GM18526 (cell line): ENCODE results near the gene KCNMA1.

Experiments
- POLR2A ChIP-seq: IDR thresholded peaks from 3 replicates; pipeline ENCODE4 v1.6.1; 2011; ENCODE audit not compliant: insufficient read length; ENCODE audit errors: extremely low read depth

Gene KCNMA1

DNA sequence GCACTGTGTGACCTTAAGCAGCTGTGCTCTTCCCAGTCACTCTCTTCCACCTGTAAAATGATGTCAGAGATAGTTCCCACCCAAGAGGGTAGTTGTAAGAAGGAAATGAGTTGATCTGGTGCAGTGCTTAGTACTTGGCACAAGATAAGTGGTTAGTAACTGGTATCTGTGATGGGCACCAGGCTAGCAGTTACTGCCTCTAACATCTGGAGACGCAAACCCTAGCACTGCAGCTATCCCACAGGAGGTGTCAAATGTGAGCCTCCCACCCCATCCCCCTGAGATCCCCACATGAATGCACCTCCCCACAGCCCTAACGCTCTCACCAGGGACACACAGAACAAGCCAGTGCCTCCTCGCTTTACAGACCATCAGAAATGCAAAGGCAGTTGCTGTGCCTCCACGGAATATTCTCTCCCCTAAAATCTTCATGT is 72.0 kb downstream of the KCNMA1 start:
- TF ChIP-seq POLR2A = no peak

DNA sequence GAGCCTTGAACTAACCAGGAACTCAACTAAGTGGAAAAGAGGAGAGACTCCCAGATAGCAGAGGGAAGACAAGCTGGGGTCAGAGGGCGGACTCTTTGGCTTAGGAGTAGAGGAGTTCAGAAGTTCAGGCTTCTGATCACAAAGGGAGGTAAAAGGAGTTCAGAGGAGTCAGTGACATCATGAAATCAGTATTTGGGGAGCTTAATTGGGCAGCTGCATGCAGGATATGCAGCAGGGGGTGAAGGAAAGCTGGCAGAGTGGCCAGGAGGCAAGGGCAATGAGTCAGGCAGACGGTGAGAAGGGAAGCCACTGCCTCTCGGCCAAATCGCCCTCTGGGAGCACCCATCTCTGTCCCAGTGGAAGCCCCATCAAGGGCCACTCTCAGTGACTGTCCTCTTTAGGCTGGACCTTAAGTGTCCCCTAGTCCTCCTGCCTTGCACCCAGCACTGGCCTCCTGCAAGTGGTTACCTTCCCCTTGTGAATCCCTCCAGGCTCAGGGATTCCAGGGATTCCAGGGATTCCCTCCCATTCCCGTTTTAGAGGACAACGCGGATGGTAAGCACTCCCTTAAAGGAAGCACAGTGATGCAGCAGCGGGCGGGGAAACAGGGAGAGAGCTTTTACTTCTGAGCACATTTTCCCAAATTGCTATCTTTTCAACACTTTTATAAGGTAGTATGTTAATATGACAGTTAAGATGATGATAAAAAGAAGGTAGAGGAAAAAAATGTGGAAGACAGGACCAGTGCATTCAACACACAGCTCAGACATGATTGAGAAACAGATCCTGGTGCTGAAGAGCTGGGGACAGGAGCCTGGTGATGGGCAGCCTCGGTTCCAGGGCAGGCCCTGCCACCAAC is 72.6 kb downstream of the KCNMA1 start:
- TF ChIP-seq POLR2A = no peak

DNA sequence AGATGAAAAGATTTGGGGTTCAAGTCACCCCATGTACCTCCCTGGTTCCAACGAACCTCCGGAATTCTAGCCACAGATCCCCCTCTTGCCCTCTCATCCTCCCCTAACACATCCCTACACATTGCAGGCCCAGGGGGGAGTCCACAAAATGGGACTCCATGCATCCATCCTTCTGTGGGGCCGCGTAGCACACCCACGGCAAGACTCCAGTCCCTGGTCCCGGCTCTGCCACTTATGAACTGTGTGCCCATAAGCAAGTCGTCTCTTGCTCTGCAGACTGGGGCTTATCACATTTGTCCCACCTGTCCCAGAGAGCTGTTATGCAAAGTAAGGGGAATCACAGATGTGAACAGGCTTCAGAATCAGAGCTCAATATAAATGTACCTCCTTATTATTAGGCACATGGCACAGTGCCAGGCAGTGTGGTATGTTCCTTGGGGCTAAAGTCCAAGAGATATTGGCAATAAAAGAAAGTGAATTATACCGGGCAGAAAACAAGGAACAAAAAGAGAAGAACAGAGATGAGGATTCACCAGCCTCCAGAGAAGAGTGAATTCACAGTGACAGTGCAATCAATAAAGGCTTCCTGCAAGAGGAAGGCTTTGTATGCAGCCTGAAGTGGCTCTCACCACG is 73.9 kb downstream of the KCNMA1 start:
- no peak for TF ChIP-seq POLR2A

DNA sequence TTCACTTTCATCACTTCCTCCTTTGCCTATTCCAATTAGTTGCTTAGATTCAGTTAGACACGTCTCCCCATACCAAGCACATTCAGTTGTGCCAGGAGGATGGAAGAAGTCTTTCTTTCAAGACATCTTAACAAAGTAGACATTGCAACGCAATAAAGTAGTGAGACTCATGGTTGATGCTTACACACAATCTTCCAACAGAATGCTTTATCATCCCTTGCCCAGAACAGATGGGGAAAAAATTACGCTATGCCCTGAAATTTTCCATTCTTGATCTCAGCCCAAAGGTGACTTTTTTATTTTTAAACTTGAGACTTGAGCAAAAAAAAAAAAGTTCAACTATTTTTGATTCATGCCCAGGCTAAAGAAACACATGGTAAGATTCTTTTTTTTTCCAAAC is 74.9 kb downstream of the KCNMA1 start:
- no peak for TF ChIP-seq POLR2A

DNA sequence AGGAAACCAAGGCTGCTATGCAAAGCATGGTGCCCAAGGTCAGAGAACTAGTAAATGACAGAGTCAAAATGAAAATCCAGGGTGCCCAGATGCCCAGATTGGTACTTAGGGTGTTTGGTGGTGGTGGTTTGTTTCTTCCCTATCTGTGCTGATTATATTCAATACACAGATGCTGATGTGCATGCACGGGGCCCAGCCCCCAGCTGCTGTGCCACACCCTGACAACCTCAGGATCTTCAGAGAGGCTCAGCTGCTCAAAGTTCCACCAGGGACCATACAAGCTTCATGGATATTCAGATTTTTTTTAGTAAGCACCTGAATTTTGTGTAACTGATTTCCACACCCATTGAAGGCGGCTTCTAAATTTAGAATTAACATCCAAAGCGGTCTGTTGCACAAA is 75.6 kb downstream of the KCNMA1 start:
- no peak for TF ChIP-seq POLR2A

DNA sequence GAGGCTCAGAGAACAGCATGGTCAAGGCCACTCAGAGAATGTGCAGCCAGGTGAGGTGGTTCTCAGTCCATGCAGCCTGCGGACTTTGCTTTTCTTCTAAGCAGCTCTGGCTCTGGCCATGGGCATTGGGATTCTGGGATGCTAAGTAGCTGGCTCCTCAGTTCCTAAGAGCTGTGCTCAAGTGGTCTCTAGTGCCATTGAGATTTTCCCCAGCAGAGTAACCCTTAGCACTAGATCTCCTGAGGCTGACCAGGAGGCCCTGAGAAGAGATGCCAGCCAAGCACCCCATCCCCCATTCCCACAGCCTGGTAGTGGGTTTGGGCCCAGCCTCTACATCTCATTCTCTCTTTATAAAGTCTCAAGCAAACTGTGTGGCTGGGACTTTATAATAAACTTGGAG is 77.1 kb downstream of the KCNMA1 start:
- no peak for TF ChIP-seq POLR2A

DNA sequence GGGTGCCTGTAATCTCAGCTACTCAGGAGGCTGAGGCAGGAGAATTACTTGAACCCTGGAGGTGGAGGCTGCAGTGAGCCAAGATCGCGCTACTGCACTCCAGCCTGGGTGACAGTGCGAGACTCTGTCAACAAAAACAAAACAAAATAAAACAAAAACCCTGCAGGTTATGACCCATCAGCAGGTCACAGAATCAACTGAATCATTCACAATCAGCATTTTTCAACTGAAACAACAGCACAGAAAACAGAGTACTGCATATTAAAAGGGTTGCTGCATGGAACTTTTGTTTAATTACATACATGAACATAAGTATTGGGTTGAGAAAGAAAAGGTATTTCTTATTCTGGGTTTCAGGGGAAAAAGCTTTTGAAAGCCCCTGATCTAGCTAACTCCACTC is 77.6 kb downstream of the KCNMA1 start:
- TF ChIP-seq POLR2A = no peak

DNA sequence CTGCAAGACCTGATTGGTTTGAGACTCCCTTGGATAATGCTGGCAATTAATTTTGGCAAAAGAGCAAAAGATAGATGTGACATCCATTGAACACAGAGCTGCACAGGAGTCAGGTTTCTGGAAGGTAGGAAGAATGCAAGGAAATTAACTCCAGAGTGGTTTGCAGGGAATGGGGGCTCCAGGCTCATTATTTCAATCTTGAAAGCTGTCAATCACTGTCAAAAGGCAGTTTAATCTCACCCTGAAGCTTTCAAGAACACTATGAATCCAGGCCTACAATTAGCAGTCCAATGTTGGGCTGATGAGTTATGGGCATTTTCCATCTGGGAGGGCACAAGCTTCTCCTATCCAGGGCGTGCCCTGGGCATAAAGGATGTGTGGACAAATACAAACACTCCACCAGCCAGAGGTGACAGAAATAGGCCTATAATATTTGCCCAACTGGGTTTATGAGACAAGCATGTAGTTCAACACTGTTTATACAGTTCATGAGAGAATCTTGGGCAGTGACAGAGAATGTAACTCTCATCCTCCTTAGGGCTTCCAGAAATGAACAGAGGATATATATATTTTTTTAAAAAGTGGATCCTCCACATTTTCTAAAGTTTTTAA is 80.5 kb downstream of the KCNMA1 start:
- no peak for TF ChIP-seq POLR2A

DNA sequence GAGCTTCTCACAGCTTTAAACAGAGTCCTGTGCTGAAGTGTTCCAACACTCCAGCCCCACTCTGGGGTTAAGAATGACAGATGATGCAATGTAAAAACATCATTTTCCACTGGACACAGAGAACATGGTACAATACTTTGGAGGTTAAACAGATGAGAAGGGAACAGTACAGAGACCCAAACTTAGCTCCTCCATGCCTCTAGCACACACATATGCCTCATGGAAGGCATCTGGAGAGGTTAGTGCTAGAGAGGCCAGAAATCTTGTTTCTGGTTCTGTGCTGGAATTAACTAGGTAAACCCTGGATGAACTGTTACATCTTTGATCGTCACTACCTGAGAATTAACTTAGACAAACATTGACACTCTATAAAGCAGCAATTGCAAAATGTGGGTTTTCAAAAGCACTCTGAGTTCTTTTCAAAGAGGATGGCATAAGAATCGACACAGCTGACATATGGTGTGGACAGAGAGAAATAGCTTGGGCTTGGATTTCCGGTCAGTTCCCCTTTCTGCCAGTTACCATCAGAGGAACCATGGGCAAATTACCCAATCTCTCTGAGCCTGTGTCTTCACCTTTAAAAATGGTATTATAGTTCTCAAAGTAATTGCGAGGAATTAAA is 81.9 kb downstream of the KCNMA1 start:
- no peak for TF ChIP-seq POLR2A

DNA sequence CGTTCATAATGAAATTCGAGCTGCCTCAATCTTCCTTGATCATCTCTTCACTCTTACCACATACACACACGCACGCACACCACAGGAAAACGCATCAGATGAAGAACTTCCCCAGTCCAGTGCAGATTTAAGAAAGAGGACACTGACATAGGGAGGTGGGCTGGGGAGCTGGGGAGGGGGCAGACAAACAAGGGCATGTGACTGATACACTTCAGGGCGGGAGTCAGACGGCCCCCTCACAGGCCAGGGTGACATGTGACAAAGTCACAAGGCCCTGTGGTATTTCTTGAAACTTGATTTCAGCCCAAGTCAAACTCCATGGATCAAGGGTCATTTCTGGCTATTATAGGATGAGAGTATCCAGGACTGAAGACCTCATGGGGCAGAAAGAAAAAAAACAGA is 82.6 kb downstream of the KCNMA1 start:
- TF ChIP-seq POLR2A = no peak

DNA sequence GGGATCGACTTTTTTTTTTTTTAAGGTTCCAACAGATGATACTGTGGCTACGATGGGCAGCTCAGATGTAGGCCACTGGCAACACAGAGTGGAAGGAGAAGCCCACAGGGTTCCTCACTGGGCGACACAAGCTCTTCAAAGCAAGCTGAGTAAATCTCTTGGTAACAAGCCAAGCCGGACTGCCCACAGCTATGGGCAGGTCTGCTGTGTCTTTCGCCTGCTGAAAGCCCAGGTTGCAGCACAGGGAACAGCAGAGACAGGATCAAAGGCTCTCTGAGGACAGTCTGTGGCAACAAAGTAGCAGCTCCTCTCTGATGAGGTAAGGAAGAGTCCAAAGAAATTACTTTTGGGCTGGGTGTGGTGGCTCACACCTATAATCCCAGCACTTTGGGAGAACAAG is 83.6 kb downstream of the KCNMA1 start:
- TF ChIP-seq POLR2A = no peak

DNA sequence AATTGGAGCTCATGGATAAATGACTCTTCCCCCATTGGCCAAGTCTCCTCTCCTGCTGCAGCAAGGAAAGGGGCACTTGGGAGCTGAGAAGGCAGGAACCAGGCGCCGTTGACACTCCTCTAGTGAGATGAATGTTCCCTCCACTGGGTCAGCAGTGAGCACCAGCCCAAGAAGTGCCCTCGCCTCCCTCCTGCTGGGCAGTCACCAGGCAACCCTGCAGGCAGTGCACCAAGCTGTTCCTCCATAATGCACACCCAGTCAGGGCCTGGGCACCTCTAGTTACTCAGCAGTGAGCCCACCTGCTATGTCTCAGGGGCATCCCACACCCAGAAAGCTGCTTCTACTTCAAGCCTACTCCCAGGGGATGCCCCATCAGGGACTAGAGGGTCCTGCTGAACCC is 84.3 kb downstream of the KCNMA1 start:
- TF ChIP-seq POLR2A = no peak

DNA sequence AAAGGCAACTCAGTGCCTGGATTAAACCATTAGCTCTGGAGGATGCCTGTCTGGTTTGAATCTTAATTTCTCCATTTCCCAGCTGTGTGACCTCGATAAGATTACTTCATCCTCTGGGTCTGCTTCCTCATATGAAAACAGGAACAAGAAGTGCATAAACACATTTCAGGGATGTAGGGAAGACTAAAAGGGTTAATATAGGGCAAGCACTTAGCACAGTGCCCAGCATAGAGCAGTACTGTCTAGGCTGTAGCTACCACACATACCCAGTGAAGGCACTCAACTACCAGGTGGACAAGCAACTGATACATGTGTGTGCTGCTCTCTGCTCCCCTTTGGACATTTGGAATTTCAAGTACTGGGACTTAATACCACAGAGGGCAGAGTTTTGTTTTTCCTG is 85.4 kb downstream of the KCNMA1 start:
- TF ChIP-seq POLR2A = no peak

DNA sequence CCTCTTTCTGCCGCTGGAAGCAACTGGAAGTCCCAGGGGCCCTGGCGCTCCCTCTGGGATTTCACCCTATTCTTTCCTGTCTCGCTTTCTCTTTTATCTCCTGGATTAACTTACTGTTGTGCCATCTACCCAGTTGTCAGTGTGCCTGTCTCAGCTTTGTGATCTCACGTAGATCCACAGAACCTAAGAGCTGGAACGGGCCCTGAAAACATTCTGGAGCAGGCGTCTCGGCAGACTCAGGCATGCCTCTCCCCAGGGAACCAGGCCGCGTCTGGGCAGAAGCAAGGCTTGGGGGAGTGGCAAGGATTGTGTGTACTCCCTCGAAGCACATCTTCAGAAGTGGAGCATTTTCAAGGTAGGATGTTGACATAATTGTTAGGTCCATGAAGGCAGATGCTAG is 87.2 kb downstream of the KCNMA1 start:
- TF ChIP-seq POLR2A = no peak

DNA sequence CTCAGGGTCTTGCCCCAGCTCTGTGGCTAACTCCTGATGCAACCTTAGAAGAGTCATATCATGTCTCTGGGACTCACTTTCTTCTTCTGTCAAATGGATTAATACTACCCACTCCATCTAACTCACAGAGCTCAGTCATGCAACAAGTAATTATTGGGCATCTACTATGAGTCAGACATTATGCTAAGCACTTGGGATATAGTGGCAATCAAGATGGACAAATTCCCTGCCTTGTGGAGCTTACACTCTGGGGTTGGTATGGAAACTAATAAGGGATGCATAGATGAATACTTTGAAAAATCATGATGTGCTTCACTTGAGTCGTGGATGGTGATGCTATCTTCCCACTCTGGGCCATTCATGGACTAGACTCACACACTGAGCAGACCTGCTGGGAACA is 88.9 kb downstream of the KCNMA1 start:
- no peak for TF ChIP-seq POLR2A

DNA sequence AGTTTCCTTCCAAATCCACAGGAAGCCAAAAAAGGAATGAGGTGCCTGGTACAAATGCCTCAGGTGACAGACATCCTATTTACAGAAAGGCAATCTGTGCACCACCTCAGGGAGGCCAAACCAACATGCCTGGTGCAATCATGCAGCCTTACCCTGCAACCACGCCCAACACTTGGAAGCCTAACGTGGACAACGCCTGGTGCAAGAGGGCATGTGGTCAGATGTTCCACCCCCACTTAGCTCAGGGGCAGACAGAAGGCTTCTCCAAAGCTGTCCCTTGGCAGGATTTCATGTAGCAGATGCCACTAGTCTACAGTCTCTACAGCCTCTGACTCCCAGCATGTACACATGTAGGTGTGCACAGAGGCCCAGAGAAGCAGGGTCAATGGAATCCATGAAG is 89.5 kb downstream of the KCNMA1 start:
- no peak for TF ChIP-seq POLR2A
